H9 (cell line): Measurements from ENCODE around the gene PQBP1. TPM values are rescaled to one million over a fixed set of nuclear protein-coding genes. Genes with fewer than 3 reads are reported as not detected.

Experiments used
- DNase-seq: peaks from one replicate; pipeline ENCODE4 v3.0.0-alpha.2; 2017
- H2AFZ ChIP-seq: one replicate; pipeline ENCODE4 v1.6.1; 2013; ENCODE audit warnings: mild to moderate bottlenecking, low read length, control low read depth, moderate library complexity
- H2AK5ac ChIP-seq: 2 replicates; pipeline ENCODE4 v1.6.1; 2013; ENCODE audit warnings: low read length, control low read depth, mixed read lengths; ENCODE audit not compliant: insufficient read length
- H2BK120ac ChIP-seq: one replicate; pipeline ENCODE4 v1.6.1; 2013; ENCODE audit warnings: low read depth, mild to moderate bottlenecking, low read length, control low read depth, inconsistent platforms; ENCODE audit not compliant: poor library complexity, severe bottlenecking
- H2BK12ac ChIP-seq: 2 replicates; pipeline ENCODE4 v1.6.1; 2013; ENCODE audit warnings: low read length, control low read depth, mixed read lengths, low read depth; ENCODE audit not compliant: insufficient read length
- H2BK15ac ChIP-seq: 2 replicates; pipeline ENCODE4 v1.6.1; 2013; ENCODE audit warnings: low read depth, low read length, control low read depth
- H2BK20ac ChIP-seq: one replicate; pipeline ENCODE4 v1.6.1; 2013; ENCODE audit warnings: low read depth, mild to moderate bottlenecking, low read length, control low read depth, inconsistent platforms; ENCODE audit not compliant: poor library complexity, severe bottlenecking
- H2BK5ac ChIP-seq: 2 replicates; pipeline ENCODE4 v1.6.1; 2013; ENCODE audit warnings: low read length, control low read depth, mixed read lengths; ENCODE audit not compliant: insufficient read length
- H3K14ac ChIP-seq: 2 replicates; pipeline ENCODE4 v1.6.1; 2013; ENCODE audit warnings: low read length, control low read depth; ENCODE audit not compliant: insufficient read depth
- H3K18ac ChIP-seq: 2 replicates; pipeline ENCODE4 v1.6.1; 2013; ENCODE audit warnings: low read depth, mild to moderate bottlenecking, mixed read lengths, low read length, control low read depth; ENCODE audit not compliant: insufficient read length
- H3K23ac ChIP-seq: 2 replicates; pipeline ENCODE4 v1.6.1; 2013; ENCODE audit warnings: low read length, control low read depth, mixed read lengths, low read depth; ENCODE audit not compliant: insufficient read length
- H3K23me2 ChIP-seq: 2 replicates; pipeline ENCODE4 v1.6.1; 2013; ENCODE audit warnings: low read depth, mild to moderate bottlenecking, mixed read lengths, low read length, control low read depth; ENCODE audit not compliant: insufficient read length, poor library complexity, severe bottlenecking
- H3K27ac ChIP-seq: 2 replicates; pipeline ENCODE4 v1.5.1; 2013; ENCODE audit warnings: low read length, control low read depth, mixed read lengths, low read depth; ENCODE audit not compliant: insufficient read length
- H3K27me3 ChIP-seq: 2 replicates; pipeline ENCODE4 v1.6.1; 2013; ENCODE audit warnings: low read length, control low read depth, inconsistent platforms; ENCODE audit not compliant: insufficient read depth
- H3K4ac ChIP-seq: 2 replicates; pipeline ENCODE4 v1.6.1; 2013; ENCODE audit warnings: low read depth, mild to moderate bottlenecking, control low read depth, inconsistent platforms, low read length, moderate library complexity
- H3K4me1 ChIP-seq: 2 replicates; pipeline ENCODE4 v1.6.1; 2013; ENCODE audit warnings: low read length, control low read depth, inconsistent platforms; ENCODE audit not compliant: insufficient read depth
- H3K4me2 ChIP-seq: 2 replicates; pipeline ENCODE4 v1.6.1; 2013; ENCODE audit warnings: low read length, control low read depth, mixed read lengths; ENCODE audit not compliant: insufficient read length, insufficient read depth
- H3K56ac ChIP-seq: 2 replicates; pipeline ENCODE4 v1.6.1; 2013; ENCODE audit warnings: low read depth, mild to moderate bottlenecking, mixed read lengths, low read length, control low read depth; ENCODE audit not compliant: insufficient read length
- H3K79me1 ChIP-seq: 2 replicates; pipeline ENCODE4 v1.6.1; 2013; ENCODE audit warnings: low read depth, mild to moderate bottlenecking, moderate library complexity, low read length, control low read depth, inconsistent platforms; ENCODE audit not compliant: insufficient read depth, poor library complexity, severe bottlenecking
- H3K79me2 ChIP-seq: 2 replicates; pipeline ENCODE4 v1.6.1; 2013; ENCODE audit warnings: low read length, control low read depth, inconsistent platforms; ENCODE audit not compliant: insufficient read depth
- H3K9ac ChIP-seq: 2 replicates; pipeline ENCODE4 v1.6.1; 2013; ENCODE audit warnings: low read length, control low read depth, mixed read lengths; ENCODE audit not compliant: insufficient read length; ENCODE audit errors: extremely low read depth
- H3K9me3 ChIP-seq: one replicate; pipeline ENCODE4 v1.6.1; 2013; ENCODE audit warnings: low read depth, low read length, inconsistent platforms; ENCODE audit not compliant: control insufficient read depth
- H3T11ph ChIP-seq: one replicate; pipeline ENCODE4 v1.6.1; 2013; ENCODE audit warnings: mild to moderate bottlenecking, low read length, control low read depth, inconsistent platforms
- H4K20me1 ChIP-seq: one replicate; pipeline ENCODE4 v1.6.1; 2013; ENCODE audit not compliant: control insufficient read depth, insufficient read length, insufficient read depth
- H4K5ac ChIP-seq: 2 replicates; pipeline ENCODE4 v1.6.1; 2013; ENCODE audit warnings: low read depth, mild to moderate bottlenecking, mixed read lengths, low read length, control low read depth; ENCODE audit not compliant: insufficient read length
- H4K8ac ChIP-seq: replicated peaks from 2 replicates; pipeline ENCODE4 v1.6.1; 2013; ENCODE audit warnings: low read length, control low read depth, mixed read lengths, low read depth; ENCODE audit not compliant: insufficient read length
- H4K91ac ChIP-seq: 2 replicates; pipeline ENCODE4 v1.6.1; 2013; ENCODE audit warnings: low read depth, mild to moderate bottlenecking, moderate library complexity, mixed read lengths, low read length, control low read depth; ENCODE audit not compliant: insufficient read length
- H3K27ac Mint-ChIP-seq, 3 experiments: 2 replicates in 2 of 3; 3 replicates in 1 of 3; pipeline ENCODE4 v1.8.0; 2020 to 2021; ENCODE audit warnings: mixed read lengths in 3 of 3, mild to moderate bottlenecking in 1 of 3, moderate library complexity in 1 of 3
- H3K27me3 Mint-ChIP-seq: 2 replicates; pipeline ENCODE4 v1.8.0; 2021; ENCODE audit warnings: low read depth, mild to moderate bottlenecking, moderate library complexity, mixed read lengths
- H3K36me3 Mint-ChIP-seq, 3 experiments: 2 replicates in 2 of 3; 3 replicates in 1 of 3; pipeline ENCODE4 v1.8.0; 2020 to 2021; ENCODE audit warnings: low read depth in 3 of 3, mixed read lengths in 3 of 3; ENCODE audit not compliant: insufficient read depth in 1 of 3
- H3K4me1 Mint-ChIP-seq, 2 experiments: 2 replicates each; pipeline ENCODE4 v1.8.0; 2020; ENCODE audit warnings: mixed read lengths in 2 of 2
- H3K4me3 Mint-ChIP-seq, 2 experiments: 2 replicates in 1 of 2; 3 replicates in 1 of 2; pipeline ENCODE4 v1.8.0; 2020 to 2021; ENCODE audit warnings: mild to moderate bottlenecking in 2 of 2, mixed read lengths in 2 of 2, moderate library complexity in 1 of 2
- H3K9me3 Mint-ChIP-seq, 2 experiments: 2 replicates in 1 of 2; 3 replicates in 1 of 2; pipeline ENCODE4 v1.8.0; 2020; ENCODE audit warnings: mild to moderate bottlenecking in 2 of 2, mixed read lengths in 2 of 2, moderate library complexity in 1 of 2
- WGBS: extraction: QIAGEN DNeasy Blood & Tissue Kit; methylation state at CpG from one replicate; pipeline ENCODE4 v1.1.7; 2013; ENCODE audit warnings: missing lambda C conversion rate, low lambda C conversion rate, mixed read lengths; ENCODE audit not compliant: insufficient read length; ENCODE audit errors: extremely low coverage; 5-methylcytosine and 5-hydroxymethylcytosine counted together
- total RNA-seq: library from RNA; stranded (reverse); gene quantifications from 2 replicates; pipeline ENCODE4 v1.2.1, GENCODE V29; 2021
- TF ChIP-seq, protein P1 (sequence below): fragments of 200-600 bp; sonication (generic); conservative IDR thresholded peaks from 3 replicates; pipeline ENCODE4 v1.8.0; 2021; ENCODE audit warnings: antibody characterized with exemption, mild to moderate bottlenecking

Gene PQBP1
- total RNA-seq, 1 experiment from 2014 or later: 87.9 TPM

DNA sequence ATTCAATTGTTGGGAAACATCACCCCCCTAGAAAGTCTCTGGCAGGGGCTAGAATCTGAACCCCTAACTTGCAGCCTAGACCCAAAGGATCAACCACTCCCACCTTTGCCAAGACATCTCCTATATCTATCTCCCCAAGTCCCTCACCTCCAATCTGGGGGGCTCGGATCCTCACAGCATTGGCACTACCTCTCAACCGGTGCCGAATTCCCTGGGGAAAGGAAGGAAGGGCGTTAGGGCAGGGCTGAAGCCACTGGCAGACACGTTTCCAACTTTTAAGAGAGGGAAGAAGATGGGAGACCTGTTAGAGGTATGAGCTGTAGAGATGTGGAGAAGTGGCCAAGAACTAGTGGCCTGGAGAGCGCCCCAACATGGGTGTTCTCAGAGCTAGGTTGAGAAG lies 2.8 kb upstream of the PQBP1 start:
- H3K23me2 ChIP-seq: peaks cover 10% of the 10 kb centered on the region
- WGBS: no CpG with 5 or more reads among the region's 6 CpGs
- H4K91ac ChIP-seq: no peak overlapping the region
- no peak overlapping the region for H3K27ac ChIP-seq
- H3K4me1 ChIP-seq: no peaks in the 10 kb centered on the region
- no peak overlapping the region for H4K5ac ChIP-seq
- peaks cover 8% of the 10 kb centered on the region for H3K27me3 Mint-ChIP-seq
- H2BK5ac ChIP-seq: no peak overlapping the region
- no peak overlapping the region for H3K9ac ChIP-seq
- peaks cover 9 to 15% of the 10 kb centered on the region in 2 experiments for H3K4me1 Mint-ChIP-seq
- no peak overlapping the region for H2AFZ ChIP-seq
- H2BK20ac ChIP-seq: no peak overlapping the region
- H3K27me3 ChIP-seq: no peaks in the 10 kb centered on the region
- H3K18ac ChIP-seq: no peak overlapping the region
- no peak overlapping the region for H2BK120ac ChIP-seq
- no peak overlapping the region for H3K23ac ChIP-seq
- H4K20me1 ChIP-seq: no peaks in the 10 kb centered on the region
- H3K79me2 ChIP-seq: no peaks in the 10 kb centered on the region; the same call in 1 of the 2 replicates
- H3K36me3 Mint-ChIP-seq: peaks cover 26 to 37% (median 27%) of the 10 kb centered on the region in 3 experiments
- H2BK12ac ChIP-seq: no peak overlapping the region
- H3K14ac ChIP-seq: no peak overlapping the region
- H3K4me3 Mint-ChIP-seq: peak overlapping the region in 1 of 2 experiments; percentile 46; a peak in 1 of 5 replicates
- H3K27ac Mint-ChIP-seq: no peak overlapping the region
- H3K56ac ChIP-seq: no peak overlapping the region
- no peak overlapping the region for H2AK5ac ChIP-seq
- H3T11ph ChIP-seq: no peak overlapping the region
- no peak overlapping the region for H4K8ac ChIP-seq
- H2BK15ac ChIP-seq: no peak overlapping the region
- no peak overlapping the region for H3K4me2 ChIP-seq
- H3K9me3 ChIP-seq: no peaks in the 10 kb centered on the region
- TF ChIP-seq, protein P1, sequence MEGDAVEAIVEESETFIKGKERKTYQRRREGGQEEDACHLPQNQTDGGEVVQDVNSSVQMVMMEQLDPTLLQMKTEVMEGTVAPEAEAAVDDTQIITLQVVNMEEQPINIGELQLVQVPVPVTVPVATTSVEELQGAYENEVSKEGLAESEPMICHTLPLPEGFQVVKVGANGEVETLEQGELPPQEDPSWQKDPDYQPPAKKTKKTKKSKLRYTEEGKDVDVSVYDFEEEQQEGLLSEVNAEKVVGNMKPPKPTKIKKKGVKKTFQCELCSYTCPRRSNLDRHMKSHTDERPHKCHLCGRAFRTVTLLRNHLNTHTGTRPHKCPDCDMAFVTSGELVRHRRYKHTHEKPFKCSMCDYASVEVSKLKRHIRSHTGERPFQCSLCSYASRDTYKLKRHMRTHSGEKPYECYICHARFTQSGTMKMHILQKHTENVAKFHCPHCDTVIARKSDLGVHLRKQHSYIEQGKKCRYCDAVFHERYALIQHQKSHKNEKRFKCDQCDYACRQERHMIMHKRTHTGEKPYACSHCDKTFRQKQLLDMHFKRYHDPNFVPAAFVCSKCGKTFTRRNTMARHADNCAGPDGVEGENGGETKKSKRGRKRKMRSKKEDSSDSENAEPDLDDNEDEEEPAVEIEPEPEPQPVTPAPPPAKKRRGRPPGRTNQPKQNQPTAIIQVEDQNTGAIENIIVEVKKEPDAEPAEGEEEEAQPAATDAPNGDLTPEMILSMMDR: no peak
- H3K79me1 ChIP-seq: peaks cover 3% of the 10 kb centered on the region
- no peak for DNase-seq
- H3K9me3 Mint-ChIP-seq: peaks cover 74 to 83% of the 10 kb centered on the region in 2 experiments
- no peak overlapping the region for H3K4ac ChIP-seq
